ENCODE results near the gene ANO4.

- TF ChIP-seq PRDM1 (tag by site-specific recombination; IDR thresholded peaks at IDR 0.05) (no peak), PATZ1 (tag by site-specific recombination; IDR thresholded peaks at IDR 0.05) (no peak), CTCF (tag by site-specific recombination; IDR thresholded peaks at IDR 0.05) (no peak), ZNF558 (tag by site-specific recombination; IDR thresholded peaks at IDR 0.05) (no peak), ZNF221 (tag by site-specific recombination; IDR thresholded peaks at IDR 0.05; ENCODE audit: borderline replicate concordance) (no peak)
Observed at GRCh38 chr12:100858656-100859055, 64.1 kb downstream of the ANO4 start.

Data from HEK293 (cell line).